GM10248 (cell line): ENCODE data around the gene IL17RB.
A peak's percentile ranks its signal among the peaks of the same experiment; 100 is the strongest.

Experiments used
- CTCF ChIA-PET: fragments of 300-600 bp; sonication (Branson Sonifier 250); formaldehyde crosslinking; extraction: SDS; loops from one replicate; lab custom pipeline; 2021; ENCODE audit warnings: antibody characterized with exemption; lab: Yijun Ruan, JAX
- POLR2A ChIA-PET: fragments of 350-650 bp; sonication (Branson Sonifier 250); formaldehyde crosslinking; extraction: SDS; loops from one replicate; lab custom pipeline; 2020; ENCODE audit warnings: antibody characterized with exemption; lab: Yijun Ruan, JAX
- DNase-seq: peaks from one replicate; pipeline ENCODE4 v3.0.0; 2012; ENCODE audit errors: extremely low spot score
- CTCF ChIP-seq: IDR thresholded peaks from 2 replicates; pipeline ENCODE4 v1.5.1; 2012; ENCODE audit warnings: mild to moderate bottlenecking, low read depth; ENCODE audit errors: extremely low read depth, missing control alignments, control extremely low read depth

The IL17RB gene

GRCh38 chr3:53836084-53836872, 10.1 kb upstream of the IL17RB start:
- no peak for TF ChIP-seq CTCF
- CTCF ChIA-PET: interaction anchor here (0.6 to 1.4 kb wide), 3 partner anchors 10 to 20 kb away, joined by 3 read pairs; no protein-coding TSS in a partner anchor
- POLR2A ChIA-PET: no interaction called here
- DNase-seq: no peak

- TF ChIP-seq CTCF: no peak
- ChIA-PET CTCF (no interaction called here), POLR2A (no interaction called here)
- DNase-seq: no peak
These were observed 9.0 kb upstream of the IL17RB start for GRCh38 chr3:53837331-53837730.

- DNase-seq: no peak
- TF ChIP-seq CTCF: no peak
- POLR2A ChIA-PET: no interaction called here
- CTCF ChIA-PET: no interaction called here
These were observed 5.1 kb upstream of the IL17RB start for GRCh38 chr3:53841296-53841695.

- no peak for TF ChIP-seq CTCF
- CTCF ChIA-PET: no interaction called here
- no peak for DNase-seq
- POLR2A ChIA-PET: no interaction called here
These were observed 3.8 kb upstream of the IL17RB start for GRCh38 chr3:53842436-53843194.

- no peak for TF ChIP-seq CTCF
- CTCF ChIA-PET: interaction anchor here (2.0 kb wide), 1 partner anchor 10 kb away, joined by 11 read pairs; no protein-coding TSS in a partner anchor
- POLR2A ChIA-PET: no interaction called here
- peak; percentile 61 for DNase-seq
These were observed 2.9 kb upstream of the IL17RB start for GRCh38 chr3:53843195-53844177.
